Gastrocnemius medialis (tissue), 4 donors: ENCODE measurements around the gene ALG14. TPM values are rescaled to one million over a fixed set of nuclear protein-coding genes. Genes with fewer than 3 reads are reported as not detected.

ENCODE experiments used
- ATAC-seq, 2 donors: fragments of 150-250 bp; one replicate each; pipeline ENCODE4 v1.9.1; 2016
- DNase-seq, 2 donors: peaks; one replicate each; pipeline ENCODE4 v3.0.0-alpha.2; 2019
- H3K27ac ChIP-seq, 4 donors: fragments of 200-600 bp; sonication (generic); 1 replicate in 1 of 4; 2 replicates in 3 of 4; pipeline ENCODE4 v1.5.1; 2016 to 2018; ENCODE audit warnings: mild to moderate bottlenecking in 2 of 4, moderate library complexity in 1 of 4
- H3K27me3 ChIP-seq, 3 donors: fragments of 200-600 bp; sonication (generic) in 2 of 3; 1 replicate in 1 of 3; 2 replicates in 2 of 3; pipeline versions ENCODE4 v1.5.1 to v1.6.0; 2016 to 2019; ENCODE audit warnings: mild to moderate bottlenecking in 1 of 3, moderate library complexity in 1 of 3
- H3K36me3 ChIP-seq, 2 donors: fragments of 200-600 bp; sonication (generic) in 1 of 2; one replicate each; pipeline ENCODE4 v1.5.1; 2017 to 2018
- H3K4me1 ChIP-seq, 2 donors: fragments of 200-600 bp; sonication (generic) in 1 of 2; one replicate each; pipeline ENCODE4 v1.5.1; 2016 to 2017; ENCODE audit warnings: mild to moderate bottlenecking in 2 of 2
- H3K4me3 ChIP-seq, 4 donors: fragments of 200-600 bp; sonication (generic) in 3 of 4; 1 replicate in 1 of 4; 2 replicates in 3 of 4; pipeline ENCODE4 v1.5.1; 2016 to 2019; ENCODE audit warnings: mild to moderate bottlenecking in 2 of 4
- H3K9me3 ChIP-seq, 3 donors: fragments of 200-600 bp; sonication (generic) in 2 of 3; 1 replicate in 1 of 3; 2 replicates in 2 of 3; pipeline ENCODE4 v1.5.1; 2016 to 2019
- POLR2A ChIP-seq, 2 donors: fragments of 450-650 bp; IDR thresholded peaks; one replicate each; pipeline ENCODE4 v1.6.1; 2017; ENCODE audit warnings: antibody characterized with exemption in 2 of 2, mild to moderate bottlenecking in 2 of 2, moderate library complexity in 2 of 2
- in situ Hi-C, 4 donors: fragments of 200-750 bp; cut with MboI; loops; one replicate each; pipeline versions ENCODE4 v1.15.0 to v1.8.0; 2017; ENCODE audit warnings: low sequenced_read_pairs in 4 of 4
- intact Hi-C: fragments of 100-400 bp; cut with DNase I; formaldehyde crosslinking; loops from one replicate; pipeline ENCODE4 v1.15.1; 2023; ENCODE audit warnings: low total_unique reads
- total RNA-seq, 4 donors: library from RNA; depleted of rRNA; stranded (reverse); fragments of >200 nt; gene quantifications; one replicate each; pipeline versions ENCODE4 v1.1.0 to v1.2.3, GENCODE V29; 2016
- TF ChIP-seq, protein P1 (sequence below), 5 experiments: fragments of 450-650 bp in 3 of 5; fragments of 200-600 bp in 2 of 5; sonication (generic) in 2 of 5; IDR thresholded peaks in 4 of 5; conservative IDR thresholded peaks in 1 of 5; 1 replicate in 4 of 5; 2 replicates in 1 of 5; pipeline ENCODE4 v1.5.1; 2016 to 2019; ENCODE audit warnings: antibody characterized with exemption in 5 of 5, mild to moderate bottlenecking in 3 of 5, moderate library complexity in 3 of 5

Gene ALG14
- total RNA-seq, 4 donors from 2014 or later, result 0.24 to 0.97 (median 0.77) TPM

DNA sequence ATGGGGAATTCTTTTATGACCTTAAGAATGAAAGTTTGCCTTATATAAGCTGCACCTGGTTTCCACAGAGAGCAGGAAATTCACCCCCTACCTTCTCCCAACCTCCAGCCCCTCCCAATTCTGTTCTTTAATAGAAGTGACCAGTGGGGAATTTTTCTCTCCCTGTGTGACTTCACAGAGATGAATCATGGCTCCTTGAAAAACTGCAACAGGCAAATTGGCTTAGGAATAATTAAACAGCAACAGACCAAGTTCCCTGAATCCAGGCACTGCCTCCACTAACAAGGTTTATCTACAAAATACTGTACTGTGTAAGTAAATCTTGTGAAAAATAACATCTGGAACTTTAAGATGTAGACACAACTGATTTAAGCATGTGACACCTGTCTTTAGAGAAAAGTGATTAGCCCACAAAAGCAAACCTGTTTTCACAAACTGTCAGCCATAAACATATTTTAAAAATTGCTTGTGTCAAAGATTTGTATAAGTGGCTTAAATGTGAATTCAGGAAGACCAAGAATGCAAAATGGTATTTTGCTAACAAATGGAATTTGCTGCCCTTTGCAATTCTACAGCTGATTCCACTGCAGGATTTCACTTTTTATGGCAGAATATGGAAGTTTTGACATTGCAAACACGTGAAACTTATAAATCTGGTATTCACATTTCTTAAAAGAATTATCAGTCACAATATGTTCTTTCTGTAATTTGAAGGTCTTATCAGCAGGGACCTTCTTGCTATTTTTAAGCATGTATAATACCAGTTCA lies 54.0 kb downstream of the ALG14 start:
- ATAC-seq, result no peak
- Histone ChIP-seq H3K36me3 (no peaks in the 10 kb centered on the region), H3K27ac (no peak overlapping the region), H3K4me3 (no peak overlapping the region), H3K27me3 (no peaks in the 10 kb centered on the region), H3K9me3 (no peaks in the 10 kb centered on the region), H3K4me1 (peaks cover 5 to 12% of the 10 kb centered on the region in 2 donors)
- no peak for TF ChIP-seq POLR2A (IDR thresholded peaks at IDR 0.05)
- TF ChIP-seq, protein P1, sequence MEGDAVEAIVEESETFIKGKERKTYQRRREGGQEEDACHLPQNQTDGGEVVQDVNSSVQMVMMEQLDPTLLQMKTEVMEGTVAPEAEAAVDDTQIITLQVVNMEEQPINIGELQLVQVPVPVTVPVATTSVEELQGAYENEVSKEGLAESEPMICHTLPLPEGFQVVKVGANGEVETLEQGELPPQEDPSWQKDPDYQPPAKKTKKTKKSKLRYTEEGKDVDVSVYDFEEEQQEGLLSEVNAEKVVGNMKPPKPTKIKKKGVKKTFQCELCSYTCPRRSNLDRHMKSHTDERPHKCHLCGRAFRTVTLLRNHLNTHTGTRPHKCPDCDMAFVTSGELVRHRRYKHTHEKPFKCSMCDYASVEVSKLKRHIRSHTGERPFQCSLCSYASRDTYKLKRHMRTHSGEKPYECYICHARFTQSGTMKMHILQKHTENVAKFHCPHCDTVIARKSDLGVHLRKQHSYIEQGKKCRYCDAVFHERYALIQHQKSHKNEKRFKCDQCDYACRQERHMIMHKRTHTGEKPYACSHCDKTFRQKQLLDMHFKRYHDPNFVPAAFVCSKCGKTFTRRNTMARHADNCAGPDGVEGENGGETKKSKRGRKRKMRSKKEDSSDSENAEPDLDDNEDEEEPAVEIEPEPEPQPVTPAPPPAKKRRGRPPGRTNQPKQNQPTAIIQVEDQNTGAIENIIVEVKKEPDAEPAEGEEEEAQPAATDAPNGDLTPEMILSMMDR (IDR thresholded peaks at IDR 0.05 in 4 of 5, conservative IDR thresholded peaks at IDR 0.05 in 1 of 5), result no peak
- intact Hi-C loops, result no loop called here
- in situ Hi-C loops, result no loop called here
- no peak for DNase-seq

DNA sequence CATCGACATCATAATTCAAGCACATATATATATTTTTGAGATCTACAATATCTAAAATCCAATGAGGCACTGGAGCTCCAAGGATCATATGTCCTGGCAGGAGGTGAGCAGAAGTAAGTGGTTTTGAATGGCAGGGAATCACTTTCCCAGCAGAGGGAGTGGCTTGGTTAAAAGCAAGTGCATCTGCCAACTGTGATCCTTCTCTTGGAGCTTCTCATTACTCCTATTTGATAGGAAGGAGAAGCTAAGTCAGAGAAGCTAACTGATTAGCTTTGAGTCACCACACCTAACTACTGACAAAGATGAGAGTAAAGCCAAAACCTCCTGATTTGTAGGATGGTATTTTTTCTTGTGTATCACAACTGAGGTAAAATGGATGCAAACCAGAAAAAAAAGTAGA lies 55.0 kb downstream of the ALG14 start:
- Histone ChIP-seq H3K4me3 (no peak overlapping the region), H3K27ac (no peak overlapping the region), H3K9me3 (no peaks in the 10 kb centered on the region), H3K4me1 (peaks cover 8 to 18% of the 10 kb centered on the region in 2 donors), H3K27me3 (no peaks in the 10 kb centered on the region), H3K36me3 (no peaks in the 10 kb centered on the region)
- DNase-seq (no peak), ATAC-seq (no peak)
- intact Hi-C loops, result no loop called here
- TF ChIP-seq, protein P1 (IDR thresholded peaks at IDR 0.05 in 4 of 5, conservative IDR thresholded peaks at IDR 0.05 in 1 of 5), result no peak
- no peak for TF ChIP-seq POLR2A (IDR thresholded peaks at IDR 0.05)
- in situ Hi-C loops, result no loop called here

DNA sequence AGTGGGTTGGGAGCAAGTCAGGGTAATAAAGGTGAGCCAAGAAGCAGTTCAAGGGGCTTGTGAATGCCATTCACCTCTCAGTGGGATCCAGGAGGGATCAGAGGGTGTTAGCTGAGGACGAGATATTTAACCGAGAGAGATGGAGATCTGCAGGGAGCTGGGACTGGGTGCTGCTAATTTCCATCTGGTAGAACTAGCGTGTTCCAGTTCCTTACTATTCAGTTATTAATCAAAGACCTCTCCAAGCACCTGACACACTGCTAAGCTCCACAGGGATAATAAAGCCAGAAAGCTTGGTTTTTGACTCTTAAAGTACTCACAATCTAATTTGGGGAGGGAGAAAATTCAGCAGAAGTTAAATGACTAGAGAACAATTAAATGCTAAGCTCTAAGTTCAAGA lies 57.7 kb downstream of the ALG14 start:
- Histone ChIP-seq H3K9me3 (no peaks in the 10 kb centered on the region), H3K36me3 (no peaks in the 10 kb centered on the region), H3K27ac (no peak overlapping the region), H3K4me1 (peaks cover 8 to 9% of the 10 kb centered on the region in 2 donors), H3K27me3 (no peaks in the 10 kb centered on the region), H3K4me3 (no peak overlapping the region)
- TF ChIP-seq, protein P1 (IDR thresholded peaks at IDR 0.05 in 4 of 5, conservative IDR thresholded peaks at IDR 0.05 in 1 of 5), result no peak
- no peak for TF ChIP-seq POLR2A (IDR thresholded peaks at IDR 0.05)
- intact Hi-C loops, result no loop called here
- in situ Hi-C loops, result no loop called here
- DNase-seq, result no peak
- no peak for ATAC-seq

DNA sequence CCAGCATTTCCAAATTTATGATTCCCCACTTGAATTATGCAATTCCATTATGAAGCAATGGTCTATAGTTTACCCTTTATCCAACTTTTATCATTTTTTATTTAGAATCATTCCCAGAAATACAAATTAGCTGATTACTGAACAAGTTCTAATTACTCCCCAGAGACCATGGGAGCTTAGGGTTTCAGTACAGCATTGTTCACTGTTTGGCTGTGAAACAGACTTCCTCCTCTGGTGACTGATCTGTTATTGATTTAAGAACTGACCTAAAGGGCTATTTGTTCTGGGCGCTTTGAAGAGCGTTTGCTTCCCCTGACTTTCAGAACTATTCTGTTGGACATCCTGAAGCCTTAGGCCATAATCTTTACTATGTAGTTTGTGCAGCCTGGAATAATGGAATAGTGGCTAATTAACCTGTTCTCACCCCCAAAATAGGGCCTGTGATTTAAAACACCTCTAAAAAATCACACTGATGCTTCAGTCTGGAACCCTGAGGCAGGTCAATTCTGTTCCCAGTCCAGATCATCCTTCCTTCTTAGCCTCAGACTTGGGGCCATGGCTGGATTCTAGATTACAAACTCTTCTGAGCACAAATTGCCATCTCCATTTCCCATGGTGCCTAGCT lies 58.7 kb downstream of the ALG14 start:
- DNase-seq (no peak), ATAC-seq (peak; percentile 11 to 30)
- intact Hi-C loops, result no loop called here
- Histone ChIP-seq H3K27me3 (no peaks in the 10 kb centered on the region), H3K36me3 (no peaks in the 10 kb centered on the region), H3K9me3 (no peaks in the 10 kb centered on the region), H3K4me3 (no peak overlapping the region), H3K27ac (peak overlapping the region in 3 of 4 donors; percentile 35 to 47 (median 46)), H3K4me1 (peaks cover 8 to 9% of the 10 kb centered on the region in 2 donors)
- TF ChIP-seq POLR2A (IDR thresholded peaks at IDR 0.05), result no peak
- TF ChIP-seq, protein P1 (IDR thresholded peaks at IDR 0.05 in 4 of 5, conservative IDR thresholded peaks at IDR 0.05 in 1 of 5), result no peak
- in situ Hi-C loops, result no loop called here
